Right atrium auricular region (tissue), 2 donors: ENCODE measurements around the gene ADAM21. TPM values are rescaled to one million over a fixed set of nuclear protein-coding genes. Genes with fewer than 3 reads are reported as not detected.

Experiments used
- DNase-seq: peaks from one replicate; pipeline ENCODE4 v3.0.0-alpha.2; 2019; ENCODE audit warnings: low spot score
- H3K27ac ChIP-seq, 2 donors: fragments of 200-600 bp; sonication (generic); 1 replicate in 1 of 2; 2 replicates in 1 of 2; pipeline ENCODE4 v1.5.1; 2016 to 2019
- H3K27me3 ChIP-seq, 2 donors: fragments of 200-600 bp; sonication (generic); one replicate each; pipeline versions ENCODE4 v1.5.1 to v1.6.0; 2017 to 2019
- H3K36me3 ChIP-seq: fragments of 200-600 bp; sonication (generic); one replicate; pipeline ENCODE4 v1.5.1; 2016
- H3K4me1 ChIP-seq, 2 donors: fragments of 200-600 bp; sonication (generic); one replicate each; pipeline versions ENCODE4 v1.5.1 to v1.6.0; 2017 to 2019
- H3K4me3 ChIP-seq, 2 donors: fragments of 200-600 bp; sonication (generic); 1 replicate in 1 of 2; 2 replicates in 1 of 2; pipeline ENCODE4 v1.5.1; 2017 to 2019; ENCODE audit warnings: mild to moderate bottlenecking in 1 of 2, moderate library complexity in 1 of 2
- H3K9me3 ChIP-seq, 2 donors: fragments of 200-600 bp; sonication (generic); one replicate each; pipeline ENCODE4 v1.5.1; 2019
- CTCF ChIP-seq, 2 donors: fragments of 200-600 bp; sonication (generic); IDR thresholded peaks; one replicate each; pipeline ENCODE4 v1.5.1; 2019; ENCODE audit warnings: antibody characterized with exemption in 2 of 2
- total RNA-seq, 2 donors: library from RNA; depleted of rRNA; stranded (reverse); fragments of >200 nt; gene quantifications; one replicate each; pipeline ENCODE4 v1.1.0, GENCODE V29; 2016

The ADAM21 gene
- total RNA-seq, 2 donors from 2014 or later, result 0.35 to 0.41 TPM

DNA sequence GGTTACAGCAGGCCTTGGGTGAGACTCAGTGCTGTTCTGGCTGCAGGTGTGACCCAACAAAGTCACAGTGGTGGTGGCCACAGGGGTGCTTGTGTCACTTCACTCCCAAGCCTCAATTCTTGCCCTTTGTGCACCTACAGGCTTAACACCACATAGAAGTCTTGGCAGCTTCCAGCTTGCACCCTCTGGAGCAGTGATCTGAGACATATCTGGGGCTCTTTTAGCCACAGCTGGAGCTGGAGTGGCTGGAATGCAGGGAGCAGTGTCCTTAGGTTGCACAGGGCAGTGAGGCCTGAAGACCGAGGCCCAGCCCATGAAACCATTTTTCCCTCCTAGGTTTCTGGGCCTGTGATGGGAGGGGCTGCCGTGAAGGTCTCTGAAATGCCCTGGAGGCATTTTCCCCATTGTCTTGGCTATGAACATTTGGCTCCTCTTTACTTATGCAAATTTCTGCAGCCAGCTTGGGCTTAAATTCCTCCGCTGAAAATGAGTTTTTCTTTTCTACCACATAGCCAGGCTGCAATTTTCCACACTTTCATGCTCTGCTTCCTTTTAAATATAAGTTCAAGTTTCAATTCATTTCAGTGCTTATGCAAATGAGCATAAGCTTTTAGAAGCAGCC lies 37.7 kb downstream of the ADAM21 start:
- H3K27me3 ChIP-seq, result no peaks in the 10 kb centered on the region
- DNase-seq, result no peak
- H3K36me3 ChIP-seq, result no peaks in the 10 kb centered on the region
- H3K27ac ChIP-seq, result no peak overlapping the region
- no peaks in the 10 kb centered on the region for H3K4me1 ChIP-seq
- TF ChIP-seq CTCF (IDR thresholded peaks at IDR 0.05), result no peak
- H3K4me3 ChIP-seq, result no peak overlapping the region
- H3K9me3 ChIP-seq, result peaks cover 6 to 33% of the 10 kb centered on the region in 2 donors

GRCh38 chr14:70498191-70498590 lies 46.2 kb downstream of the ADAM21 start:
- Histone ChIP-seq H3K36me3 (no peaks in the 10 kb centered on the region), H3K27me3 (no peaks in the 10 kb centered on the region), H3K4me1 (no peaks in the 10 kb centered on the region), H3K9me3 (no peaks in the 10 kb centered on the region), H3K27ac (no peak overlapping the region), H3K4me3 (no peak overlapping the region)
- DNase-seq, result no peak
- no peak for TF ChIP-seq CTCF (IDR thresholded peaks at IDR 0.05)

Other genes starting within 250 kb of the ADAM21 start
- 10 to 100 TPM; 19.5 to 22.4 TPM for gene COX16, start 92.5 kb upstream of the ADAM21 start, total RNA-seq
- gene SYNJ2BP, start 35.1 kb upstream of the ADAM21 start, total RNA-seq, result 10 to 100 TPM; 19.3 to 37.2 TPM
- under 1 TPM; 0.43 to 0.59 TPM for gene ADAM20, start 82.8 kb downstream of the ADAM21 start, total RNA-seq
- 10 to 100 TPM; 12.1 to 17.9 TPM for gene MED6, start 148.5 kb downstream of the ADAM21 start, total RNA-seq
- gene TTC9, start 189.7 kb downstream of the ADAM21 start, total RNA-seq, result 1 to 10 TPM; 2.2 to 5.3 TPM